Astrocyte of the cerebellum (primary cell): ENCODE data around the gene ATXN7L2.
A peak's percentile ranks its signal among the peaks of the same experiment; 100 is the strongest.
"Not testable (repeated sequence)": the region's sequence is repeated elsewhere in the genome, so short reads cannot be mapped to it uniquely, and the experiment has no call there.

ENCODE experiments used
- DNase-seq: peaks from one replicate; pipeline ENCODE4 v3.0.0-alpha.2; 2011; ENCODE audit warnings: low read depth
- H3K4me3 ChIP-seq: 2 replicates; pipeline ENCODE4 v1.5.1; 2011; ENCODE audit warnings: mild to moderate bottlenecking, low read depth, low read length, moderate library complexity
- in situ Hi-C: cut with HindIII; loops from 2 replicates; pipeline ENCODE4 v1.10.0; 2017; ENCODE audit warnings: low sequenced_read_pairs
- TF ChIP-seq, protein P1 (sequence below): IDR thresholded peaks from 2 replicates; pipeline ENCODE4 v1.5.1; 2012; ENCODE audit warnings: low read length, low read depth, moderate library complexity, mild to moderate bottlenecking; ENCODE audit errors: missing control alignments

Gene ATXN7L2, protein sequence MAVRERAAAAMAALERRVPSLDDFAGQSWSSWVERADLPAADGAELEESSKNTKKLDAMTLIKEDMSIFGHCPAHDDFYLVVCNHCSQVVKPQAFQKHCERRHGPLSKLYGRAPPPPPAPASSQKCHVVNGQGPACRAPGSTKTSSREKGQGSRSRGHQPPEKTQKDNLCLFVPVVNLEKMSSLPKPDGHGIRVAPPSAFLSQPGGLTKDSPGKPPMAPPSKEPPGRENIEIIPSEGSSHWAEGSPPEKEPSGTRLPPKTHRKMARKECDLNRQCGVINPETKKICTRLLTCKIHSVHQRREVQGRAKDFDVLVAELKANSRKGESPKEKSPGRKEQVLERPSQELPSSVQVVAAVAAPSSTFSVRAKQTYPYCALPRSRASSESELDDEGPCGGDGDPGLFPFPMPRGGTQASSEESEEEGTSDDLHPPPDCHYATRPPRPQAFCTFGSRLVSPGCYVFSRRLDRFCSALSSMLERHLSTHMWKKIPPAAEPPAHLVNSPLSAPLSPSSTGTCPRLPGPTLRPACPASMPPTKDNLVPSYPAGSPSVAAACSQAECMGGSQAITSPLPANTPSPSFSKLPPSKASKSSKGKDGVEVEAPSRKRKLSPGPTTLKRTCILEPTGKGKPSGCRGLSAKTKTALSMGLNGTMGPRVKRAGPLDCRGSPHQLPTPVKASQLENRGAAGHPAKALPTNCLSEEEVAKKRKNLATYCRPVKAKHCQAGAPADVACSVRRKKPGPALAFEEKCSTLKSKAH

DNA sequence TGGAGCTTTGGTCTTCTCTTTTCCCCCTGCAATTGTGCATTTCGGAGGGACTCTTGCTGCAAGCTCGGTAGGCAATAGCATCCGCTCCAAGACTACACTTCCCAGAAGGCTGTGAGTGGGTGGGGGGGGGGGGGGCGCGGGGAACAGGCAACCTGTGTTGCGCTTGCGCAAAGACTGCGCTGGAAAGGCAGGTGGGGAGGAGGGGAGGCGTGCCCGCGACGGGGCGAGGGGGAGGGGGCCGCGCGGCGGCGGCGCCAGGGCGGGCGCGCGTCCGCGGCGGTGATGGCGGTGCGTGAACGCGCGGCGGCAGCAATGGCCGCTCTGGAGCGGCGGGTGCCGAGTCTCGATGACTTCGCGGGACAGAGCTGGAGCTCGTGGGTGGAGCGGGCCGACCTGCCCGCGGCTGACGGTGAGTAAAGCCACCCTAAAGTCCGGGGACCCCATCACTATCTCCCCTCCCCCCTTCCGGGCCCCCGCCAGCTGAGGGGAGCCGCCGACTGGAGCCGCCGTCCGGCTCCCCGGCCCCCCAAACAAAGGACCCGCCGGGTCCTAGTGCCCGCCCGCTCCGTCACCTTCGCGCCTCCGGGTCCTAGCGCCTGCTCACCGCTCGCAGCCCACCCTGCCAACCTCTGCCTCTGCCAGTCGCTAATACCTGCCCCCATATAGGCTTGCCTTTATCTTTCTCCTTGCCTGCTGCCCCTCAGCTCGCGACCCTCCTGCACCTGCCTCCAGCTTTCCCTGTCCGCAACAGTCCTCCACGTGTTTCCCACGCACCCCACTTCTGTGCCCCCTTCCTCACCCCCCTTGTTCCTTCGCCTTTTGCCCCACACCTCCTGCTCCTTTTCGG, at the start of gene ATXN7L2:
TSS of gene ATXN7L2 (plus strand) at position 234 of the 847 bp plus-strand sequence. CDS start at position 283, 49 bp downstream.
- TF ChIP-seq, protein P1, sequence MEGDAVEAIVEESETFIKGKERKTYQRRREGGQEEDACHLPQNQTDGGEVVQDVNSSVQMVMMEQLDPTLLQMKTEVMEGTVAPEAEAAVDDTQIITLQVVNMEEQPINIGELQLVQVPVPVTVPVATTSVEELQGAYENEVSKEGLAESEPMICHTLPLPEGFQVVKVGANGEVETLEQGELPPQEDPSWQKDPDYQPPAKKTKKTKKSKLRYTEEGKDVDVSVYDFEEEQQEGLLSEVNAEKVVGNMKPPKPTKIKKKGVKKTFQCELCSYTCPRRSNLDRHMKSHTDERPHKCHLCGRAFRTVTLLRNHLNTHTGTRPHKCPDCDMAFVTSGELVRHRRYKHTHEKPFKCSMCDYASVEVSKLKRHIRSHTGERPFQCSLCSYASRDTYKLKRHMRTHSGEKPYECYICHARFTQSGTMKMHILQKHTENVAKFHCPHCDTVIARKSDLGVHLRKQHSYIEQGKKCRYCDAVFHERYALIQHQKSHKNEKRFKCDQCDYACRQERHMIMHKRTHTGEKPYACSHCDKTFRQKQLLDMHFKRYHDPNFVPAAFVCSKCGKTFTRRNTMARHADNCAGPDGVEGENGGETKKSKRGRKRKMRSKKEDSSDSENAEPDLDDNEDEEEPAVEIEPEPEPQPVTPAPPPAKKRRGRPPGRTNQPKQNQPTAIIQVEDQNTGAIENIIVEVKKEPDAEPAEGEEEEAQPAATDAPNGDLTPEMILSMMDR, result no peak
- in situ Hi-C loops, result no loop called here
- peak; percentile 75 for DNase-seq
- peak within 1 kb of the TSS; percentile 54 for H3K4me3 ChIP-seq

GRCh38 chr1:109434484-109434883, 49.2 kb upstream of the ATXN7L2 start:
- DNase-seq, result no peak
- no peak overlapping the region for H3K4me3 ChIP-seq
- in situ Hi-C loops, result no loop called here
- TF ChIP-seq, protein P1, result no peak

DNA sequence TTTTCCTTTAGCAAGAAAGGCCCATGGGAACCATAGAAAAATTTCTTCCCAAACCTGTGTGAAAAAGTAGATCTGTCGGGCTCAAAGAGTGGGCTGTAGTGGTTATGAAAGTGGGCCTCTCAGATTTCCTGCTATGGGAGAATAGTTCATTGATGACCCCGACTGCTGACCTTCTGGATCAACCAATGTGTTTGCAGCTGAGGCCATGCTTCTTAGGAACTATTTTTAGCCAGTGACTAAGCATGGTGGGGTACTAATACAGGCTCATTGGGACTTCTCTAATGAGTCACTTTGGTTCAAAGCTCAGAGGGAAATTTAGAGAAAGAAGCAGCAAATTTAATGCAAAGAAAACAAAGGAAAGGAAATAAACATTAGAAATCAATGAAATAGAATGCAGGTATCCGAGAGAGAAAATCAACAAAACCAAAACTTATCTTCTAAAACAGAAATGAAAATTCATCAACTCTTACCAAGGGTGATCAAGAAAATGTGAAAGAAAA, 44.9 kb upstream of the ATXN7L2 start:
- in situ Hi-C loops, result no loop called here
- TF ChIP-seq, protein P1, result no peak
- no peak overlapping the region for H3K4me3 ChIP-seq
- DNase-seq, result peak; percentile 60

DNA sequence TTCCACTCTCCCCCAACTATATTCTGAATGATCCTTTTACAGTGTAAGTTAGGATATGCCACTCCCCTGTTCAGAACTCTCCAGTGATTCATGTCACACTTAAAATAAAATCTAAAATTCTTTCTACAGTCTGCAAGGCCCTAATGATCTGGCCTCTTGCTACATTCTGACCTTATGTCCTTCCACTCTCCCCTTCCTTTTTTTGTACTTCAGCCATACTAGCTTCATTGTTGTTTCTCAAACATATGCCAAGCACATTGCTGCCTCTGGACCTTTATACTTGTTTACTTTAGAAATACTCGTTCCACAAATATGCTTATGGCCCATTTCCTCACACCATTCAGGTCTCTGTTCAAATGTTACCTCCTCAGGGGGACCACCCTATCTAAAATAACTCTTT, 42.6 kb upstream of the ATXN7L2 start:
- TF ChIP-seq, protein P1, result no peak
- in situ Hi-C loops, result no loop called here
- DNase-seq, result no peak
- H3K4me3 ChIP-seq, result no peak overlapping the region

- H3K4me3 ChIP-seq, result no peak overlapping the region
- in situ Hi-C loops, result no loop called here
- TF ChIP-seq, protein P1, result no peak
- no peak for DNase-seq
Measured at GRCh38 chr1:109443476-109443875, 40.2 kb upstream of the ATXN7L2 start.

DNA sequence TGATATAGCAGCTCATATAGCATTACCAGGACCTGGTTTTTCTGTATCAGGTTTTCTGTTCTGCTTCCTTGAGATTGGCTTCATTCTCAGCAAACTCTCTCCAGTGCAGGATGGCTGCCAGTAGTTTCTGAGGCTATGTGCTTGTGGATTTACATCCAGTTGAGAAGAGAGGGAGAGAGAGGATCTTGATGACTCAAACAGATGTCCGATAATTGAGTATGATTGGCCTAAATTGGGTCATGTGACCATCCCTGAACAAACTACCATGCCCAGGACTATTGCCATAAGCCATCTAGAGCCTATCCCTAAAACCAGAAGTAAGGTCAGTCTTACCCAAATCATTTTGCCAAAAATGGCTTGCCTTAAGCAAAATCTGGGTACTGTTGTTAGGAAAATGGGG, 39.4 kb upstream of the ATXN7L2 start:
- DNase-seq, result no peak
- H3K4me3 ChIP-seq, result no peak overlapping the region
- in situ Hi-C loops, result no loop called here
- TF ChIP-seq, protein P1, result no peak

DNA sequence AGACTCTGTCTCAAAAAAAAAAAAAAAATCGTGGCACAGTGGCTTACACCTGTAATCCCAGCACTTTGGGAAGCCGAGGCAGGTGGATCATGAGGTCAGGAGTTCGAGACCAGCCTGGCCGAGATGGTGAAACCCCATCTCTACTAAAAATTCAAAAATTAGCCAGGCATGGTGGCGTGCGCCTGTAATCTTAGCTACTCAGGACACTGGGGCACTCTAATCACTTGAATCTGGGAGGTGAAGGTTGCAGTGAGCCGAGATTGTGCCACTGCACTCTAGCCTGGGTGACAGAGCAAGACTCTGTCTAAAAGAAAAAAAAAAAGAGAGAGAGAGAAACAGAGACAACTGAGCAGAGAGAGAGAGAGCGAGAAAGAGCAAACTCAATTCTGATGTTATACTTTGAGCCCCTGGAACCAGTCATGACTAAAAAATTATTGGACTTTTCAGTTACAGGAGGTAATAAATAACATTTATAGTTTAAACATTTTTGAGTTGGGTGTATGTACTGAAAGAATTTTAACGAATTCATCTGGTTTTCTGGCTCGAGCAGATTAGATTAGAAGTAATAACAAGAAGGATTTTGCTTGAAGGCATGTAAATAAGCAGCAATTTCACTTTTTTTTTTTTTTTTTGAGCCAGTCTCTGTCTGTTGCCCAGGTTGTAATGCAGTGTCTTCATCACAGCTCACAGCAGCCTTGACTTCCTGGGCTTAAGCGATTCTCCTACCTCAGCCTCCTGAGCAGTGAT, 37.6 kb upstream of the ATXN7L2 start:
- DNase-seq, in situ Hi-C loops, H3K4me3 ChIP-seq: not testable (repeated sequence)
